ENCODE results near the gene CTSA.
"Not testable (repeated sequence)": the region's sequence is repeated elsewhere in the genome, so short reads cannot be mapped to it uniquely, and the experiment has no call there.

CTSA gene

DNA sequence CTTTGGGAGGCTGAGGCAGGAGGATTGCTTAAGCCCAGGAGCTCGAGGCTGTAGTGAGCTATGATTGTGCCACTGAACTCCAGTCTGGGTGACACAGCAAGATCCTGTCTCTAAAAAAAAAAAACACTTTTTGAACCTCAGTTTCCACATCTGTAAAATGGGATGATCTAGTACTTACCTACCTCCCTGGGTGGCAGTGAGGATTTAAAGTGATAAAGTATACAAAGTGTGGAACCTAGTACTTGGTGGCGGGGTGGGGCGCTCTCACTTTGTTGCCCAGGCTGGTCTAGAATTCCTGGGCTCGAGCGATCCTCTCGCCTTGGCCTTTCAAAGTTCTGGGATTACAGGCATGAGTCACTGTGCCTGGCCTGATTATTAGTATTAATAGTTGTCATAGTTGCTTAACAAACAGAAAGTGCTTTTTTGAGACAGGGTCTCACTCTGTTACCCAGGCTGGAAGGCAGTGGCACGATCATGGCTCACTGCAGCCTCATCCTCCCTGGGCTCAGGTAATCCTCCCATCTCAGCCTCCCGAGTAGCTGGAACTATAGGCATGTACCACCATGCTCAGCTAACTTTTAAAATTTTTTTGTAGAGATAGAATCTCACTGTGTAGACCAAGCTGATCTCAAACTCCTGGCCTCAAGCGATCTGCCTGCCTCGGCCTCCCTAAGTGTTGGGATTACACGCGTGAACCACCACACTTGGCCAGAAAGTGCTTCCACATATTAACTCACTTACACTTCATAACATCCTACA is 27.8 kb downstream of the CTSA start:
- DNase-seq (ENCODE audit: low spot score) = no peak

DNA sequence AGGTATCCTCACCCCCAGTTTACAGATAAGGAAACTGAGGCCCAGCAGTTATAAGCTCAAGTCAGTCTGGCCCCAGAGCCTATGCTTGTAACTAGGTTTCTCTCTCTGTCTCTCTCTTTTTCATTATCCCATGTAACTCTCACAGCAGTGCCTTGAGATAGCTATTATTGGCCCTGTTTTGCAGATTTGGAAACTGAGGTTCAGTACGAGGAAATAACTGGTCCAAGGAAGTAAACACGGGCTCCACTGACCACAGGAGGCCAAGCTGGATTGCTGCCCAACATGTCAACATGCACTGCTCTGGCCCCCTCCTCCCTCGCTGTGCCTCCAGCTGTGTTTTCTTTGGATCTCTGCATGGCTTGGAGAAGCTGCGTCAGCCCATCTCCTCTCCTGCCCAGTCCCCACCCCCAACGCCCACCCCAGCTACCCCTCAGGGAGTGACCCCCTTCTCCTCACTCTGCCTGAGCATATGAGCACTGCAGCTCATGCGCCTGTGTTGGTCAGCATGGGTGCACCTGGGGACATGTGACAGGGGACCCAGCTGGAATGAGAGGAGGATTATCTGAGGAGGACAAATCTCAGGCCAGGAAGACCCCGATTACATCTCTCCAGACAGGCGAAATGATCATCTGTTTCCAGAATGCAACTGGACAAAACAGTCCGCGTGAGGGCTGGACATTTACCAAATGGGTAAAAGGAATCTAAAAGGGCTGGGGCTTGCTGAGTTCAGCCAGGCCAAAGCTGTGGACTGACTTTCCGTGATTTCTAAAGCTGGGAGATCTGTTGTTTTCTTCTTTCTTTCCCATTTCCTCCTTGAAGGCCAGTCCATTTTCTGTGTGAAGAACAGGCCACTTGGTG is 28.6 kb downstream of the CTSA start:
- no peak for DNase-seq (ENCODE audit: low spot score)

DNA sequence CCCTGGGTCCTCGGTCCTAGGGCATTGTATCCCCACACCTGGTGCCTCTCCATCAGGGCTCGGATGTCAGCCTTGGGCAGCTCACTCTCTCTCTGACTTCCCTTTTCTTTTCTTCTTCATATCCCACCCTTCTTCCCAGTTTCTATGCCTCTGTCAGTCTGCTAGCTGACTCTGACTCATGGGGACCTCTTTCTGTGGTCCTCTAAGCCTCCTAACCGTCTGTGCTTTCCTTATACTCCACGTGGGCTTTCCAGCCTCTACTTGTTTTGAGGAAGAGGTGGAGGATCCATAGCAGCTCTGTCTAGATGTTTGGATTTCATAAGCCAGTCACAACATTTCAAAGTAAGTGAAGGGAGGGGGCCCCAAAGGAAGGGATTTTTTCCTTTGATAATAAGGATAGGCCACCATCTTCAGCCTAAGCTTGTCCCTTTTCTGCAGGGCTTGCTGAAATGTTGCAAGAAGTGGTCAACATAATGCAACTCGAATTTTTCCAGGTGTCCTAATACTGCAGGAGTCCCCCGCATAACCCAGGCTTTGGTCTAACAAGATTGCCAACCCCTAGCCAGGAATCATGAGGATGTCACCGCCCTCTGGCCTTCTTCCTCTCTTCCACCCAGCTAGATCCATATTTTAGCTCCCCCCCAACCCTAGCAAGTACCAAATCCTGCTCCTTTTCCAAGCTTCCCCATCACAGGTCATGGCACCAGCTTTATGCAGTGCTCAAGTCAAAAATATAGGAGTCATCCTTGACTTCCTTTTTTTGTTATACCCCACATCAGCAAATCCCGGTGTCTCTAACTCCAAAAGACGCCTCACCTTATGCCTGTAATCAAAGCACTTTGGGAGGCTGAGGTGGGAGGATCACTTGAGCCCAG is 29.6 kb downstream of the CTSA start:
- no peak for DNase-seq (ENCODE audit: low spot score)

DNA sequence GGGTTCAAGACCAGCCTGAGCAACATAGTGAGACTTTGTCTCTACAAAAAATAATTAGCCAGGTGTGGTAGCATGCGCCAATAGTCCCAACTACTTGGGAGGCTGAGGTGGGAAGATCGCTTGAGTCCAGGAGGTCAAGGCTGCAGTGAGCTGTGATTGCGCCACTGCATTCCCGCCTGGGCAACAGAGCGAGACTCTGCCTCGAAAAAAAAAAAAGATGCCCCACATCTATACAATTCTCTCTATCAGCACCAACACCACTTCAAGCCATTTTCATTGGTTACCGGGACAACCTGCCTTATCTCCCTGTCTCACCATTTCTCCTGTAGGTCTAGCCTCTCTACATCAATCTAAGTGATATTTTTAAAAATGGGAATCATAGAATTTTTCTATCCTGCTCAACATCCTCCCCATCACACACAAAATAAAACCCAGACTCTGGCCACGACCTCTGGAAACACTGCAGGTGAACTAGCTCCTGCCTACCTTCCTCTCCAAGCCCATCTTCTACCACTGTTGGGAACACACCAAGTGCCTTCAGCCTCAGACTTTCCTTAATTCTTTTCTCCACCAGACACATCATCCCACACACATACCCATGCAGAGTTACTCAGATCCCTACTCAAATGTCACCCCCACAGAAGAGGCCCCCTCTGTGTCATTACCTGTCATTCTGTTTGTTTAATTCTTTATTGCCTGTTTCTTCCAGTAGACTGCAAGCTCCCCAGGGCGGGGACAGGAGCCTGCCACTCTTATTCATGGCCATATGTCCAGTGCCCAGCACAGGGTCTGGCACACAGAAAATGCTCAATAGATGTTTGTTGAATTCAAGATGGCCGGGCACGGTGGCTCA is 30.4 kb downstream of the CTSA start:
- DNase-seq (ENCODE audit: low spot score) = no peak

DNA sequence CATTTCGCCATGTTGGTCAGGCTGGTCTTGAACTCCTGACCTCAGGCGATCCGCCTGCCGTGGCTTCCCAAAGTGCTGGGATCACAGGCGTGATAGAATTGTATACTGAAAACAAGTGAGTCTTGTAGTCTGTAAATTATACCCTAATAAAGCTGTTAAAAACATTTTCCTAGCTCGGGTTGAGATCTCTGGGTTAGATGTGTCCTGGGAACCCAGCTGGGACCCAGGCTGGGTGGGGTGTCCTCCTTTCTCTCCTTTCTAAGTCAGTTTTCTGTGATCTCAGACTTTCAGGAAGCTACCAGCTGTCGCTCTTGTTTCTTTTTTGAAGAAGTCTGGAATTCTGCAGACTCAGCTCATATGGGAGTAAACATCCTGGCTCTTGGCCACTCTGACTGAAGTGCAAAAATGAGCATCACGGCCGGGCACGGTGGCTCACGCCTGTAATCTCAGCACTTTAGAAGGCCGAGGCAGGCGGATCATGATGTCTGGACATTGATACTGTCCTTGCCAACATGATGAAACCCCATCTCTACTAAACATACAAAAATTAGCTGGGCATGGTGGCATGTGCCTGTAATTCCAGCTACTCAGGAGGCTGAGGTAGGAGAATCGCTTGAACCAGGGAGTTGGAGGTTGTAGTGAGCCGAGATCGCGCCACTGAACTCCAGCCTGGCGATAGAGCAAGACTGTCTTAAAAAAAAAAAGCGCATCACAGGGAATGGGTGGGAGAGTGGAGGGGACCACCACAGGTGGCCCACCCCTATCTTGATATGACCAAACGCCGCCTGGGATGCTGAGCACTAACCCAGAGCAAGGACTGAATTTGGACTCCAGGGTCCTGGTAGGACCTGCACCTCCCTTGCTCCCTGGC is 33.5 kb downstream of the CTSA start:
- DNase-seq (ENCODE audit: low spot score) = no peak

DNA sequence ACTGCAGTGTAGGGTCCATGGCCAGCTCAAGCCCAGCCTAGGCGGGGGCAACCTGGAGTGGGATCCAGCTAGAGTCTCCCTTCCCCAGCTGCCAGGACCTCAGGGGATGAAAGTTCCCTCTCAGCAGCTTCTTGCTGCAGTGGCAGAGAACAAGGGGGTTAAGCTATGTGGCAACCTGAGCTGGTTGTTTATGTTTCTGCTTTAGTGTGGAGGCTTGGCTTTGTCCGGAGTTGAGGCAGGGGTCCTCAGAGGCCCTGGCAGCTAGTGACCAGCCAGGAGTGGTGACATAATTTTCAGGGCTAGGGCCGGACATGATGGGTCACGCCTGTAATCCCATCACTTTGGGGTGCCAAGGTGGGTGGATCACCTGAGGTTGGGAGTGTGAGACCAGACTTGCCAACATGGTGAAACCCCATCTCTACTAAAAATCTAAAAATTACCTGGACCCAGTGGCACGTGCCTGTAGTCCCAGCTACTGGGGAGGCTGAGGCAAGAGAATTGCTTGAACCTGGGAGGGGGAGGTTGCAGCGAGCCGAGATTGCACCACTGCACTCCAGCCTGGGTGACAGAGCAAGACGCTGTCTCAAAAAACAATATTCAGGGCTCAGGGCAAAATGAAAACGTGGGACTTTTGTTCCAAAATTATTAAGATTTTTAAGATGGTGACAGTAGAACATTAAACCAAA is 34.8 kb downstream of the CTSA start:
- no peak for DNase-seq (ENCODE audit: low spot score)

DNA sequence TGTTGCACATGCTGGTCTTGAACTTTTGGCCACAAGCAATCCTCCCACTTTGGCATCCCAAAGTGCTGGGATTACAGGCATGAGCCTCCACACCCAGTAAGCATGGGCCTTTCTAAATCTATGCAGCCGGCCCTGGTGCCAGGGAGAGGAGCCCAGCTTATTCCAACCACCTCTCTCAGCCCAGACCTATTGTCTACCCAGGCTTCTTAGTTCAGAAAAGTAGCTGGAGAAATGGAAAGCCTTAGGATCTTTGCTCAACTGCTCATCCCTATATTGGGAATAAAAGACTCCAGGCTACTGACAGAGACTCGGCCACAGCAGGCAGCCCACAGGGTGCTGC is 35.6 kb downstream of the CTSA start:
- no peak for DNase-seq (ENCODE audit: low spot score)

DNA sequence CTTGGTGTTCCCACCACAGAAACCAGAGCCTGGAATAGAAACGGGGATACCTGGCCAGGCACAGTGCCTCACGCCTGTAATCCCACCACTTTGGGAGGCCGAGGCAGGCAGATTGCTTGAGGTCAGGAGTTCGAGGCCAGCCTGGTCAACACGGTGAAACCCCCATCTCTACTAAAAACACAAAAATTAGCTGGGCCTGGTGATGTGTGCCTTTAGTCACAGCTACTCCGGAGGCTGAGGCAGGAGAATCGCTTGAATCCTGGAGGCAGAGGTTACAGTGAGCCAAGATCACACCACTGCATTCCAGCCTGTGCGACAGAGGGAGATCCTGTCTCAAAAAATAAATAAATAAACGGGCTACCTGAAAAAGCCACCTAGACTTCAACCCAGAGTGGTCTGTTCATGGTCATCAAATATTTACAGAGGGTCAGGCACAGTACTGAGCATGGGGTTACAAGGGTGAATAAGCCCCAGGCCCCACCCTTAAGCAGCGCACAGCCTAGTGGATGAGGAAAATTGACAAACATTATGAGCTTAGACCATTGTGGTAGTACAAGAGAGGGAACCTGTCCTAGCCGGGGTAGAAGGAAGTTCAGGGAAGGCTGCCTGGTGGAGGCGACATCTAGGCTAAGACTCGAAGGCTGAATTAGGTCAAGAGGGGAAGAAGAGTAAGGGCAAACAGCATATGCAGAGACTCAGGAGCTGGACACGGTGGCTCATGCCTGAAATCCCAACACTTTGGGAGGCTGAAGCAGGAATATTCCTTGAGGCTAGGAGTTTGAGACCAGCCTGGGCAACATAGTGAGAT is 36.1 kb downstream of the CTSA start:
- no peak for DNase-seq (ENCODE audit: low spot score)

DNA sequence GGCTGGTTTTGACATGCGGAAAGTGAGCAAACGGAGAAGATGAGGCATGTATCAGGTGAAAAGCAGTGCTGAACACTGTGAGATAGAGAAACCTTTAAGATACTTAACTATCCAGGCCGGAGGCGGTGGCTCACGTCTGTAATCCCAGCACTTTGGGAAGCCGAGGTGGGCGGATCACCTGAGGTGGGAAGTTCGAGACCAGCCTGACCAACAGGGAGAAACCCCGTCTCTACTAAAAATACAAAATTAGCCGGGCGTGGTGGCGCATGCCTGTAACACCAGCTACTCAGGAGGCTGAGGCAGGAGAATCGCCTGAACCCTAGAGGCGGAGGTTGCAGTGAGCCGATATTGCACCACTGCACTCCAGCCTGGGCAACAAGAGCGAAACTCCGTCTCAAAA is 40.5 kb downstream of the CTSA start:
- DNase-seq (ENCODE audit: low spot score) = not testable (repeated sequence)

DNA sequence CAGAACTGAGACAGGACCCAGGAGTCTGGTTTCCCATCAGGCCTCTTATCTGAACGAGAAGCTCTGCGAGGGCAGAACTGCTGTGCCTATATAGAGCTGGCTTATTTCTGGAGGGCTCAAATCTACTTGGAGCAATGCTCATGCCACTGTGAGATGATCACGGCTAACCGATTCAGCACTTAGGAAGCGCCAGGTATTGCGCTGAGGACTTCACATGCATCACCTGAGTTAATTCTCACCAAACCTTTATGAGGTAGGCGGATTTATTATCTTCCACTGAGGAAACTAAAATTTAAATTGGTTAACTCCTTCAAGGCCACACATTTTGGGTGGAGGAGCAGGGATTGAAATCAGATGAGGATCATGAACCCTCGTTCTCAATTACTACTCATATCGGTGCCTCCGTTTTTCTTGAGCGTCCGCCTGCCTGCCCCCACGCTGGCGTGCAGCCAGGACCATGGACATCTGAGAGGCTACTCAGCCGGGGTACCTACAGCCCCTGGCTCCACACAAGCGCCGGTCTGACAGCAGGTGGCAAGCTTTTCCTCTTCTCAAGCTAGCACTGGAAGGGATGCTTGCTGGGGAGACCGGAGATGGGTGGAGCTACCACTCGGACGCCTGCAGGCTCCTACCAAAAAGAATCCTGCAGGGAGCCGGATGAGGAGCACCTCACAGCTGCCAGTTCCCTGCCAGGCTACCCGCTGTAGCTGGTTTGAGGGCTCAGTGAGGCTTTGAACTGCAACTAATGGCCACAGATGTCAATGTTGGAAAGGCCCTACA is 42.3 kb downstream of the CTSA start:
- DNase-seq (ENCODE audit: low spot score) = peak; percentile 64

DNA sequence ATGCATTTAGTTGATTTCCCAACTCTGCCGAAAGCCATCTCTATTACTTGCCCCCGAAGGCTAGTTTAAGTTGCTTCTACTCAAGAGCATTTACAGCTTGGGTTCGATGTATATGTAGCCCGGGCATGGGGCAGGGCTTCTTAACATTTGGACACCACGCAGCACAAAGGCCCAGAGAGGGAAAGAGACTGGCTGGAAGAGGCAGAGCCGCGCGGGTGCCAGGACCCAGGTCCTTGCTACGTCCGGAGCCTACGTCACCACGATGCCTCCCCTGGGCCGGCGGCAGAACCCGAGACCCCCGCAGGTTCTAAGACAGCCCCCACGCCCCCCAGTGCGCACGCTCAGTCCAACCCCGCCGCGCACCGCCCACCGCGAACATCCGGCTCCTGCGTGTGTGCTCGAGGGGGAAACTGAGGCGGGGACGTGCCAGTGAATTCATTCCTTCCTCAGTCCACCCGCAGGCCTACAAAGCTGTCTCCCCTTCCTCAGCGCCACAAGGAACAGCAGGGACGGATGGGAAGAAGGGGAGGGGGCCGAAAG is 43.0 kb downstream of the CTSA start:
- DNase-seq (ENCODE audit: low spot score) = peak; percentile 57

DNA sequence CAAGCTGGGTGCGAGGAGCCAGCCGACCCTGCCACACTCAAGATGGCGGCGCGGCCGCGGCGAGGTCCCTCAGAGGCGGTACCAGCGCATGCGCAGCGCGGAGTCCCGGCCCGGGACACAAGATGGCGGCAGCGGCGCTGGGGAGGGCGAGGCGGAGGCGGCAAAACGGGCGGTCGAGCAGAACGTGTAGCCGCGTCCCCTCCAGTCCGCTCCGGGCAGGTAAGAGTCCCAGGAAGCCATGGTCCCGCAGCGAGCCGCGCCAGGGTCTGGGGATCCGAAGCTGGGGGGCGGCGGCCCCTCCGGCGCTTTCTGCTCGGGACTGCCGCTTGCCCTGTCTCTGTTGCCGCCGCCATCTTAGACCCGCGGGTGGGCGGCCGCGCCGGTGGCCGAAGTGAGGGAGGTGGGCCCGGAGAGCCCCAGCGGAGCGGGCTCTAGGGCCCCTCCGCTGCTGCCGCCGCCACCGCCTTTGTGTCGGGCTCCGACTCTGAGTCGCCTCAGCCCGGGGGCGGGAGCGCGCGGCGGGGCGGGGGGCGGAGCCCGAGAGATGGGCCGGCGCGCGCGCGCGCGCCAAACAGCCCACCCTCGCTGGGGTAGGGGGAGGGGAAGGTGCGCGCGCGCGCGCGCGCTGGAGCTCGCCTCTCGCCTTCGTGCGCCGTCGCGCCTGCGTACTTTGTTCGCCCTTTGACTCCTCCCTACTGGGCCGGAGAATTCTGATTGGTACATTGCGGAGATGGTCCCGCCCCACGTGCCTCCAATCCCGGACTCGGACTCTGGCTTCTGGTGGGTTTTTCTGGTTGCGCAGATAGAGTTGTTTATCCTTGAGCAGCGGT is 43.7 kb downstream of the CTSA start, which contains the start of gene PCIF1:
TSS of gene PCIF1 (plus strand) at position 98 of the 830 bp plus-strand sequence. CDS start 4,317 bp downstream, outside the sequence.
- DNase-seq (ENCODE audit: low spot score) = peak; percentile 99

DNA sequence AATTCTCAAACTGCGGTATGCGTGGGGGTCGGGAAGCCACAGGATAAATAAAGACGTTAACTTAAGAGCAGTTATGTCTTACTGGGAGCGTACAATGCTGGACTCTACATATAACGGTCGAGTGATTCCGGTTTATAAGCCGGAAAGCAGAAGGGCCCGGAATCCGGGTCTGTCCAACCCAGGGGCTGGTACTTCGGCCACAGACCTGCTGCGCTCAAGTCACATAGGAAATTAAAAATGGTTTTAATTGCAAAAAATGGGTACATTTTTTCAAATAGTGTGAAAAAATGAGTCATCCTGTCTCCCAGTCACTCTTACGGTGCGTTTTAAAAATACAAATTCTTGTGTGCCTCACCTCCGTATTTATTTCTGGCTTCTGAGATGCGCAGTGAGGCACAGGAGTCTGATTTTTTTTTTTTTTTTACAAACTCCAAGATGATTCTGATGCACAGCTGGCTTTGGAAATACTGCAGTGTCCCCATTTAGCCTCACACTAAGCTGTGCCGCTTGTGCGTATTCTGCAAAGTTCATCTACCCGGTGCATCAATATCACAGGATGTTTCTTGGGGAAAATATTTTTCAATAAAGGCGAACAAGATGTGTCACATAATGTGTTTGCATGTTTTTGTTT is 44.4 kb downstream of the CTSA start:
- DNase-seq (ENCODE audit: low spot score) = no peak

DNA sequence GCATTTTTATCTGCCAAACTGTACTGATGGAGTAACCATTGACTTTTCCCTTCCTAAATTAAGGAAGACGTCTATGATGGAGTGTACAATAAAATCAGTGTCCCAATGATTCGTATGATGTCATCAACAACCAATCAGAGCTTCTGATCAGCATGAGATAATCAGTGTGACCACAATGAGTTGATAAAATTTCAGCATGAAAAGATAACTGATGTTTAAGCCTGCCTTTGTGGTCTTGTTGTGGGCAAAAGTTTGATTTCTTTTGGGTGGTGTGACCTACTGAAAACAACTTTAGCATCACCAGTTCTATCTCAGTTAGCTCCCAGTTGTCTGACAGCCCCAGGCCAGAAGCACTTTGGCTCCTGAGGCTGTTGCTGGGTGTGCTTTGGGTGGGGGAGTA is 46.6 kb downstream of the CTSA start:
- DNase-seq (ENCODE audit: low spot score) = no peak

DNA sequence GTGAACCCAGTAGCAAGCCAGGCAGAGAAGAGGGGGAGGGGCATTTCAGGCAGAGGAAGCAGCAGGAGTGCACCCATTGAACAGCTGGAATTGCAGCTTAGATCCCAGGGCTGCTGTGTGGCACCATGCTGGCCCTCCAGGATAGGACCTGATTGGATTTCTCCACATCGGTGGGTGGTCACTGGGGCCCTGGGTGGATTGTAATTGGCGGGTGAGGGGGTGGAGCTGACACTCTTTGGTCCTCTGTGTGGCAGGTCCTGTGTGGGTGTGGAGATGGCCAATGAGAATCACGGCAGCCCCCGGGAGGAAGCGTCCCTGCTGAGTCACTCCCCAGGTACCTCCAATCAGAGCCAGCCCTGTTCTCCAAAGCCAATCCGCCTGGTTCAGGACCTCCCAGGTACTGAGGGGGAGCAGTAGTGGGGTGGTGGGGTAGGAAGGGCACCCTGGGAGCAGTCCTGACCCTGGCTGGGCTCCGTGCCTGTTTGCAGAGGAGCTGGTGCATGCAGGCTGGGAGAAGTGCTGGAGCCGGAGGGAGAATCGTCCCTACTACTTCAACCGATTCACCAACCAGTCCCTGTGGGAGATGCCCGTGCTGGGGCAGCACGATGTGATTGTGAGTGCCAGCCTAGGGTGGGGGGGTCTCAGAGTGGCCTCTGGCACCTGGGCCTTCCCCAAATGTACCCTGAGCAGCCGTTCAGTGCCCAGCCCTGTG is 47.7 kb downstream of the CTSA start:
- DNase-seq (ENCODE audit: low spot score) = no peak

DNA sequence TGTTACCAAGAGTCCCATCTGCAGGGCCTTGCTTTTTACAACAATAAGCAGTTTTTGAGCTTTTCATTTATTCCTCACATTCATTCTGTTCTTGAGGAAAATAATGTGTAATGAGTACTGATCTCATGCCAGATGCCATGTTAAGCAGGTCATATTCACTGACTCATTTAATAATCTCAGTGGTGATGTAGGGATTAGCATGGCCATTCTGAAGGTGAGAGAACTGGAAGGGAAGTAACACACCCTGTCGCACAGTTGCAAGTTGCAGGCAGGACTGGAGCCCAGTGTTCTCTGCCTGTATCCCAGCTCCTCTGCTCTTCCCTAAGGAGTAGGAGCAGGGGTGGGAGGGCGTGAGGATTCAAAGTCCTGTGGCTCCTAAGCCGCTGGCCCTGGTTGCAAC is 48.9 kb downstream of the CTSA start:
- no peak for DNase-seq (ENCODE audit: low spot score)

All from germinal center (tissue), 1 donor.